Measurements from ENCODE around the gene EIF4B.

GRCh38 chr12:53070877-53071492, 64.7 kb downstream of the EIF4B start:
- TF ChIP-seq EZH2phosphoT487 (IDR thresholded peaks at IDR 0.05; ENCODE audit: insufficient read depth, low read depth) = no peak
- TF ChIP-seq EZH2 (IDR thresholded peaks at IDR 0.05; ENCODE audit: insufficient read depth, poor library complexity, severe bottlenecking) = no peak
